Endothelial cell of umbilical vein (primary cell): Measurements from ENCODE around the gene NLN. TPM values are rescaled to one million over a fixed set of nuclear protein-coding genes. Genes with fewer than 3 reads are reported as not detected.

Experiments
- BruUV-seq: library from RNA; stranded (reverse); fragments of 400-500 nt; replicated peaks from 2 replicates; lab custom pipeline; 2021; lab: Mats Ljungman, UMichigan
- CTCF ChIA-PET: fragments of 300-600, 350-600 bp; sonication (Branson Sonifier 250); formaldehyde crosslinking; loops from one replicate; lab custom pipeline; 2021; ENCODE audit warnings: antibody characterized with exemption, inconsistent platforms; lab: Charles Lee
- POLR2A ChIA-PET: fragments of 300-600, 350-600 bp; sonication (Branson Sonifier 250); formaldehyde crosslinking; loops from one replicate; lab custom pipeline; 2021; ENCODE audit warnings: antibody characterized with exemption, inconsistent platforms; lab: Charles Lee
- DNase-seq: peaks from one replicate; pipeline ENCODE4 v3.0.0-alpha.2; 2011; ENCODE audit warnings: low read depth, low spot score
- FAIRE-seq: peaks from 2 replicates; lab custom pipeline; 2011; peaks lifted over from hg19 to GRCh38; lab: Jason Lieb, UNC
- H2AFZ ChIP-seq: 2 replicates; pipeline ENCODE4 v1.6.0; 2012; ENCODE audit warnings: low read depth, low read length, control low read depth, inconsistent platforms
- H3K27ac ChIP-seq: 2 replicates; pipeline ENCODE4 v1.5.1; 2011; ENCODE audit warnings: low read depth, mild to moderate bottlenecking, control low read depth, low read length, moderate library complexity; ENCODE audit not compliant: insufficient read depth
- H3K27me3 ChIP-seq, 2 experiments: 2 replicates each; pipeline versions ENCODE4 v1.6.0 to v1.6.1; 2011; ENCODE audit warnings: low read length in 2 of 2, mixed read lengths in 1 of 2; ENCODE audit not compliant: control insufficient read depth in 2 of 2, insufficient read depth in 2 of 2
- H3K36me3 ChIP-seq, 2 experiments: 2 replicates in 1 of 2; 3 replicates in 1 of 2; pipeline ENCODE4 v1.5.1; 2011; ENCODE audit warnings: low read length in 2 of 2, mild to moderate bottlenecking in 1 of 2, moderate library complexity in 1 of 2; ENCODE audit not compliant: control insufficient read depth in 2 of 2, insufficient read depth in 2 of 2; ENCODE audit errors: extremely low read depth in 1 of 2
- H3K4me1 ChIP-seq: 3 replicates; pipeline ENCODE4 v1.5.1; 2011; ENCODE audit warnings: mild to moderate bottlenecking, low read length; ENCODE audit not compliant: control insufficient read depth, insufficient read depth; ENCODE audit errors: extremely low read depth
- H3K4me2 ChIP-seq: 2 replicates; pipeline ENCODE4 v1.6.1; 2011; ENCODE audit warnings: low read length, control low read depth, mixed read lengths; ENCODE audit not compliant: insufficient read depth
- H3K4me3 ChIP-seq, 3 experiments: fragments of 200-600 bp in 1 of 3; sonication (generic), shearing (Covaris generic) in 1 of 3; replicated peaks in 1 of 3; 2 replicates each; pipeline ENCODE4 v1.5.1; 2011 to 2016; ENCODE audit warnings: control low read depth in 3 of 3, low read length in 3 of 3, mild to moderate bottlenecking in 2 of 3, inconsistent platforms in 1 of 3, low read depth in 1 of 3, moderate library complexity in 1 of 3; ENCODE audit not compliant: insufficient read depth in 1 of 3
- H3K79me2 ChIP-seq: 2 replicates; pipeline ENCODE4 v1.6.0; 2012; ENCODE audit warnings: low read length, inconsistent platforms; ENCODE audit not compliant: control insufficient read depth, insufficient read depth
- H3K9ac ChIP-seq: replicated peaks from 2 replicates; pipeline ENCODE3; 2011; ENCODE audit warnings: low read length, control low read depth; ENCODE audit not compliant: insufficient read depth; ENCODE audit errors: extremely low read depth
- H3K9me1 ChIP-seq: replicated peaks from 3 replicates; pipeline ENCODE4 v1.6.0; 2011; ENCODE audit warnings: mild to moderate bottlenecking, low read length; ENCODE audit not compliant: control insufficient read depth, insufficient read depth; ENCODE audit errors: extremely low read depth
- H3K9me3 ChIP-seq: replicated peaks from 2 replicates; pipeline ENCODE4 v1.5.1; 2012; ENCODE audit warnings: low read length, inconsistent platforms; ENCODE audit not compliant: control insufficient read depth, insufficient read depth
- H4K20me1 ChIP-seq: replicated peaks from 2 replicates; pipeline ENCODE3; 2011; ENCODE audit warnings: mild to moderate bottlenecking, low read length; ENCODE audit not compliant: control insufficient read depth, insufficient read depth; ENCODE audit errors: extremely low read depth
- EZH2 ChIP-seq: IDR thresholded peaks from 2 replicates; pipeline ENCODE4 v1.6.1; 2012; ENCODE audit warnings: borderline replicate concordance, low read depth, mild to moderate bottlenecking, moderate library complexity, low read length, inconsistent platforms; ENCODE audit not compliant: severe bottlenecking
- FOS ChIP-seq: IDR thresholded peaks from 2 replicates; pipeline ENCODE4 v1.6.1; 2011; ENCODE audit warnings: mild to moderate bottlenecking, low read length, moderate library complexity, borderline replicate concordance; ENCODE audit not compliant: insufficient read depth
- GATA2 ChIP-seq: IDR thresholded peaks from 2 replicates; pipeline ENCODE4 v1.7.0; 2011; ENCODE audit warnings: low read depth, mild to moderate bottlenecking, moderate library complexity, mixed read lengths, low read length; ENCODE audit not compliant: insufficient read length, insufficient read depth
- JUN ChIP-seq: IDR thresholded peaks from 2 replicates; pipeline ENCODE4 v1.6.1; 2011; ENCODE audit warnings: borderline replicate concordance, low read depth; ENCODE audit not compliant: insufficient read length, insufficient read depth
- MYC ChIP-seq: IDR thresholded peaks from one replicate; pipeline ENCODE4 v1.6.1; 2011; ENCODE audit warnings: mild to moderate bottlenecking, low read depth, low read length
- POLR2A ChIP-seq: IDR thresholded peaks from 2 replicates; pipeline ENCODE4 v1.6.1; 2012; ENCODE audit warnings: low read depth, mild to moderate bottlenecking, control low read depth, low read length
- POLR2AphosphoS5 ChIP-seq: IDR thresholded peaks from 2 replicates; pipeline ENCODE4 v1.6.1; 2012; ENCODE audit warnings: low read depth, mild to moderate bottlenecking, control low read depth, low read length, moderate library complexity; ENCODE audit not compliant: insufficient read depth
- dilution Hi-C: fragments of 300-500 bp; cut with MboI; formaldehyde crosslinking; loops from one replicate; pipeline ENCODE4 v1.15.0; 2019; ENCODE audit warnings: low sequenced_read_pairs; ENCODE audit not compliant: extremely low pct_ligation_motif_present
- intact Hi-C: fragments of 100-400 bp; cut with micrococcal nuclease; formaldehyde crosslinking; loops from one replicate; pipeline ENCODE4 v1.10.0; 2022
- polyA plus RNA-seq, 4 experiments: library from polyadenylated mRNA; depleted of rRNA in 3 of 4; stranded (reverse) in 3 of 4; unstranded in 1 of 4; fragments of >200 nt; gene quantifications; 2 replicates each; pipeline versions ENCODE4 v1.2.1 to v1.2.3, GENCODE V29; 2011 to 2012; ENCODE audit warnings: missing spikeins in 1 of 4
- total RNA-seq: library from RNA; stranded (reverse); gene quantifications from 2 replicates; pipeline ENCODE4 v1.2.3, GENCODE V29; 2021
- TF ChIP-seq, protein P1 (sequence below): IDR thresholded peaks from 2 replicates; pipeline ENCODE4 v1.6.1; 2011; ENCODE audit not compliant: insufficient read depth, insufficient read length
- TF ChIP-seq, protein P2 (sequence below), 2 donors: IDR thresholded peaks; 1 replicate in 1 of 2; 2 replicates in 1 of 2; pipeline ENCODE4 v1.5.1; 2011; ENCODE audit warnings: low read length in 2 of 2, mild to moderate bottlenecking in 2 of 2, moderate library complexity in 2 of 2, control low read depth in 1 of 2, inconsistent platforms in 1 of 2, low read depth in 1 of 2; ENCODE audit not compliant: insufficient read depth in 1 of 2; ENCODE audit errors: extremely low read depth in 1 of 2

NLN gene
- total and polyA plus RNA-seq, 2 donors (not counting 3 experiments of a cell fraction or from before 2014, with no cell fraction given), result 14.2 to 63.3 TPM

GRCh38 chr5:65802820-65803219 is 80.8 kb downstream of the NLN start:
- H3K27me3 ChIP-seq, result no peaks in the 10 kb centered on the region
- H3K4me2 ChIP-seq, result no peak overlapping the region
- no peaks in the 10 kb centered on the region for H3K9me3 ChIP-seq
- H4K20me1 ChIP-seq, result no peaks in the 10 kb centered on the region
- FAIRE-seq, result no peak
- ChIA-PET POLR2A (no interaction called here), CTCF (interaction anchor here (1.1 kb wide), 1 partner anchor 17 kb away, joined by 4 read pairs; no protein-coding TSS in a partner anchor)
- no peak overlapping the region for H3K4me3 ChIP-seq
- no peaks in the 10 kb centered on the region for H3K79me2 ChIP-seq
- intact Hi-C loops, result no loop called here
- H3K27ac ChIP-seq, result no peak overlapping the region
- H2AFZ ChIP-seq, result no peak overlapping the region
- no TSS peak for BruUV-seq
- TF ChIP-seq POLR2AphosphoS5, result no peak
- TF ChIP-seq, protein P1, sequence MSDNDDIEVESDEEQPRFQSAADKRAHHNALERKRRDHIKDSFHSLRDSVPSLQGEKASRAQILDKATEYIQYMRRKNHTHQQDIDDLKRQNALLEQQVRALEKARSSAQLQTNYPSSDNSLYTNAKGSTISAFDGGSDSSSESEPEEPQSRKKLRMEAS, result no peak
- TF ChIP-seq FOS, result no peak
- no peak for TF ChIP-seq EZH2
- TF ChIP-seq GATA2, result no peak
- TF ChIP-seq POLR2A, result no peak
- no peak for TF ChIP-seq MYC
- no peak for TF ChIP-seq JUN
- TF ChIP-seq, protein P2, sequence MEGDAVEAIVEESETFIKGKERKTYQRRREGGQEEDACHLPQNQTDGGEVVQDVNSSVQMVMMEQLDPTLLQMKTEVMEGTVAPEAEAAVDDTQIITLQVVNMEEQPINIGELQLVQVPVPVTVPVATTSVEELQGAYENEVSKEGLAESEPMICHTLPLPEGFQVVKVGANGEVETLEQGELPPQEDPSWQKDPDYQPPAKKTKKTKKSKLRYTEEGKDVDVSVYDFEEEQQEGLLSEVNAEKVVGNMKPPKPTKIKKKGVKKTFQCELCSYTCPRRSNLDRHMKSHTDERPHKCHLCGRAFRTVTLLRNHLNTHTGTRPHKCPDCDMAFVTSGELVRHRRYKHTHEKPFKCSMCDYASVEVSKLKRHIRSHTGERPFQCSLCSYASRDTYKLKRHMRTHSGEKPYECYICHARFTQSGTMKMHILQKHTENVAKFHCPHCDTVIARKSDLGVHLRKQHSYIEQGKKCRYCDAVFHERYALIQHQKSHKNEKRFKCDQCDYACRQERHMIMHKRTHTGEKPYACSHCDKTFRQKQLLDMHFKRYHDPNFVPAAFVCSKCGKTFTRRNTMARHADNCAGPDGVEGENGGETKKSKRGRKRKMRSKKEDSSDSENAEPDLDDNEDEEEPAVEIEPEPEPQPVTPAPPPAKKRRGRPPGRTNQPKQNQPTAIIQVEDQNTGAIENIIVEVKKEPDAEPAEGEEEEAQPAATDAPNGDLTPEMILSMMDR (IDR thresholded peaks at IDR 0.05; ENCODE audit: extremely low read depth in 1 of 2, insufficient read depth in 1 of 2, low read depth in 1 of 2, low read length in 2 of 2), result no peak
- dilution Hi-C loops, result no loop called here
- H3K4me1 ChIP-seq, result peaks cover 14% of the 10 kb centered on the region
- H3K9me1 ChIP-seq, result no peaks in the 10 kb centered on the region
- H3K36me3 ChIP-seq, result no peaks in the 10 kb centered on the region
- H3K9ac ChIP-seq, result no peak overlapping the region
- no peak for DNase-seq
